GM21515 (cell line): ENCODE measurements around the gene SYDE2.
"Not testable (repeated sequence)": the region's sequence is repeated elsewhere in the genome, so short reads cannot be mapped to it uniquely, and the experiment has no call there.

Experiments
- ATAC-seq: cut with Tn5 transposase; IDR thresholded peaks from one replicate; pipeline ENCODE4 v1.9.1; 2021; ENCODE audit not compliant: unreplicated experiment

SYDE2 gene

GRCh38 chr1:85219853-85220610 is 19.2 kb upstream of the SYDE2 start:
- no peak for ATAC-seq

GRCh38 chr1:85216697-85217096 is 15.9 kb upstream of the SYDE2 start:
- no peak for ATAC-seq

- ATAC-seq, result no peak
Measured at GRCh38 chr1:85214654-85215053, 13.8 kb upstream of the SYDE2 start.

GRCh38 chr1:85208488-85208887 is 7.7 kb upstream of the SYDE2 start:
- ATAC-seq, result no peak

- no peak for ATAC-seq
Measured at GRCh38 chr1:85203573-85204171, 2.9 kb upstream of the SYDE2 start.

GRCh38 chr1:85202864-85203255 is 2.0 kb upstream of the SYDE2 start:
- no peak for ATAC-seq

GRCh38 chr1:85202092-85202863 is 1.5 kb upstream of the SYDE2 start:
- ATAC-seq, result no peak

GRCh38 chr1:85201340-85202091 is 700 bp upstream of the SYDE2 start:
- peak; percentile 54 for ATAC-seq

- peak; percentile 21 for ATAC-seq
Measured at GRCh38 chr1:85199667-85200462, 951 bp downstream of the SYDE2 start.

GRCh38 chr1:85198864-85199263 is 2.0 kb downstream of the SYDE2 start:
- ATAC-seq, result no peak

- no peak for ATAC-seq
Measured at GRCh38 chr1:85196358-85196757, 4.5 kb downstream of the SYDE2 start.

GRCh38 chr1:85195703-85196102 is 5.1 kb downstream of the SYDE2 start:
- ATAC-seq, result no peak

GRCh38 chr1:85192129-85192528 is 8.7 kb downstream of the SYDE2 start:
- ATAC-seq, result not testable (repeated sequence)

GRCh38 chr1:85189120-85189519 is 11.7 kb downstream of the SYDE2 start:
- ATAC-seq, result no peak

GRCh38 chr1:85188530-85188929 is 12.3 kb downstream of the SYDE2 start:
- no peak for ATAC-seq

- ATAC-seq, result not testable (repeated sequence)
Measured at GRCh38 chr1:85187021-85187420, 13.8 kb downstream of the SYDE2 start.

GRCh38 chr1:85184245-85184644 is 16.6 kb downstream of the SYDE2 start:
- ATAC-seq, result no peak

- ATAC-seq, result no peak
Measured at GRCh38 chr1:85182700-85183099, 18.1 kb downstream of the SYDE2 start.

GRCh38 chr1:85180869-85181268 is 19.9 kb downstream of the SYDE2 start:
- ATAC-seq, result no peak

GRCh38 chr1:85179522-85179921 is 21.3 kb downstream of the SYDE2 start:
- ATAC-seq, result no peak
